NT2/D1 (cell line): ENCODE results near the gene JAM2.

Experiments
- DNase-seq: peaks from one replicate; pipeline ENCODE4 v3.0.0-alpha.2; 2011; ENCODE audit warnings: low read depth, low spot score
- H3K27me3 ChIP-seq: 2 replicates; pipeline ENCODE4 v1.6.0; 2011; ENCODE audit warnings: mild to moderate bottlenecking; ENCODE audit not compliant: insufficient read length, insufficient read depth
- H3K36me3 ChIP-seq: 2 replicates; pipeline ENCODE4 v1.6.1; 2011; ENCODE audit warnings: mild to moderate bottlenecking, low read length, mixed read lengths; ENCODE audit not compliant: insufficient read depth, insufficient read length
- H3K4me1 ChIP-seq: 2 replicates; pipeline ENCODE4 v1.5.1; 2011; ENCODE audit not compliant: insufficient read depth, insufficient read length
- H3K4me3 ChIP-seq: 2 replicates; pipeline ENCODE4 v1.5.1; 2011; ENCODE audit warnings: low read depth; ENCODE audit not compliant: insufficient read length
- H3K9ac ChIP-seq: 2 replicates; pipeline ENCODE4 v1.6.0; 2011; ENCODE audit warnings: low read depth; ENCODE audit not compliant: insufficient read length
- H3K9me3 ChIP-seq: 2 replicates; pipeline ENCODE4 v1.5.1; 2011; ENCODE audit warnings: mild to moderate bottlenecking, low read length; ENCODE audit not compliant: insufficient read depth
- SUZ12 ChIP-seq: IDR thresholded peaks from 2 replicates; pipeline ENCODE4 v1.6.1; 2011; ENCODE audit not compliant: insufficient read length, insufficient read depth; ENCODE audit errors: extremely low read depth
- YY1 ChIP-seq: IDR thresholded peaks from 2 replicates; pipeline ENCODE4 v1.6.1; 2011; ENCODE audit not compliant: insufficient read length, insufficient read depth
- ZNF274 ChIP-seq: IDR thresholded peaks from 2 replicates; pipeline ENCODE4 v1.6.1; 2011; ENCODE audit warnings: mild to moderate bottlenecking, low read depth, low read length

Gene JAM2

GRCh38 chr21:25742900-25743299 is 103.8 kb downstream of the JAM2 start:
- Histone ChIP-seq H3K4me1 (no peaks in the 10 kb centered on the region), H3K9ac (no peak overlapping the region), H3K9me3 (no peaks in the 10 kb centered on the region), H3K27me3 (no peaks in the 10 kb centered on the region), H3K4me3 (no peak overlapping the region), H3K36me3 (peaks cover 31% of the 10 kb centered on the region)
- no peak for TF ChIP-seq ZNF274
- TF ChIP-seq YY1 = no peak
- DNase-seq = no peak

GRCh38 chr21:25744854-25745253 is 105.8 kb downstream of the JAM2 start:
- no peak for DNase-seq
- no peak overlapping the region for H3K4me3 ChIP-seq
- no peaks in the 10 kb centered on the region for H3K27me3 ChIP-seq
- H3K36me3 ChIP-seq = peaks cover 37% of the 10 kb centered on the region
- no peaks in the 10 kb centered on the region for H3K9me3 ChIP-seq
- no peaks in the 10 kb centered on the region for H3K4me1 ChIP-seq
- no peak overlapping the region for H3K9ac ChIP-seq
- TF ChIP-seq YY1 (no peak), SUZ12 (no peak), ZNF274 (no peak)

GRCh38 chr21:25750085-25750484 is 111.0 kb downstream of the JAM2 start:
- Histone ChIP-seq H3K4me1 (no peaks in the 10 kb centered on the region), H3K4me3 (no peak overlapping the region), H3K9ac (no peak overlapping the region), H3K36me3 (peaks cover 60% of the 10 kb centered on the region), H3K27me3 (no peaks in the 10 kb centered on the region), H3K9me3 (no peaks in the 10 kb centered on the region)
- no peak for DNase-seq
- no peak for TF ChIP-seq YY1
- TF ChIP-seq SUZ12 = no peak

DNA sequence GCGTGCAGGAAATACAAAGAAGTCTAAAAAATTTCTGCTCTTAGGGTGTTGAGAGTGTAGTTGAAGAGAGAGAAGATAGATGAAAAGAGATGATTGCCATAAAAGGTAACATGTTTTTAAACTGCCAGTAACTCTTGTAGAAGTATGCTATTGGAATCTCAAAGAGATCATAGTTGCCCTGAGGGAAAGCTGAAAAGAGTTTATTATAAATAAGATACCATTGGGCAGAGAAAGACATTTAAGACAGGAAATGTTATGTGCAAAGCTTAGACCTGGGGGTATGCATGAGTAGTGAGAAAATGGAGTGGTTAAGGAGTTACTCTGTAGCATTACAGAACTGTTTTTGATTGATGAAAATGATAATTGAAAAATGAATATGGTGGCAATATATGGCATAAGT is 113.4 kb downstream of the JAM2 start:
- Histone ChIP-seq H3K9me3 (no peaks in the 10 kb centered on the region), H3K36me3 (peaks cover 58% of the 10 kb centered on the region), H3K4me1 (no peaks in the 10 kb centered on the region), H3K27me3 (no peaks in the 10 kb centered on the region), H3K4me3 (no peak overlapping the region), H3K9ac (no peak overlapping the region)
- DNase-seq = no peak
- TF ChIP-seq YY1 = no peak
- TF ChIP-seq SUZ12 = no peak
- no peak for TF ChIP-seq ZNF274

- TF ChIP-seq YY1 (no peak), ZNF274 (no peak), SUZ12 (no peak)
- Histone ChIP-seq H3K4me3 (no peak overlapping the region), H3K36me3 (peaks cover 71% of the 10 kb centered on the region), H3K9ac (no peak overlapping the region), H3K27me3 (no peaks in the 10 kb centered on the region), H3K4me1 (no peaks in the 10 kb centered on the region), H3K9me3 (no peaks in the 10 kb centered on the region)
- DNase-seq = no peak
These were observed 117.3 kb downstream of the JAM2 start for GRCh38 chr21:25756190-25756932.

DNA sequence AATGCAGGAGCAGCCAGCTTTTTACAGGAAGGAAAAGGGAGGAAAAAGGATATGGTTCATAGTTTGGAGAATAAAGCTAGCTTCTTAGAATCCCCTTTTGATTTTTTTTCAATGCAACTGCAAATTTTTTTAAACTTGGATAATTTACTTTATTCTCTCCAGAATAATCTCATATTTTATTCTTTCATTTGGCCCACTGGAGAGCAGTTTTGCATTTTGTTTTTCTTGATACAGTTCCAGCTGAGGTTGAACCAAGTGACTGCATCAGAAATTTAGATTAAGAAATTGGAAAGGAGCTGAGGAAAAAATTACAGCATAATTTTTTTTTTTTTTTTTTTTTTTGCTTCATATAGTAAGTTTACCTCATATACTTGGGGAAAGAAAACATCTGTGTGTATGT is 118.5 kb downstream of the JAM2 start:
- no peak for TF ChIP-seq YY1
- TF ChIP-seq SUZ12 = no peak
- no peak for TF ChIP-seq ZNF274
- Histone ChIP-seq H3K27me3 (no peaks in the 10 kb centered on the region), H3K9me3 (no peaks in the 10 kb centered on the region), H3K36me3 (peaks cover 72% of the 10 kb centered on the region), H3K4me3 (no peak overlapping the region), H3K4me1 (no peaks in the 10 kb centered on the region), H3K9ac (no peak overlapping the region)
- DNase-seq = no peak

GRCh38 chr21:25759573-25759972 is 120.5 kb downstream of the JAM2 start:
- Histone ChIP-seq H3K9ac (no peak overlapping the region), H3K27me3 (no peaks in the 10 kb centered on the region), H3K4me3 (no peak overlapping the region), H3K9me3 (no peaks in the 10 kb centered on the region), H3K4me1 (no peaks in the 10 kb centered on the region), H3K36me3 (peaks cover 74% of the 10 kb centered on the region)
- no peak for TF ChIP-seq ZNF274
- no peak for TF ChIP-seq SUZ12
- TF ChIP-seq YY1 = no peak
- DNase-seq = no peak

- H3K36me3 ChIP-seq = peaks cover 74% of the 10 kb centered on the region
- no peak for DNase-seq
- no peaks in the 10 kb centered on the region for H3K4me1 ChIP-seq
- H3K4me3 ChIP-seq = no peak overlapping the region
- no peak overlapping the region for H3K9ac ChIP-seq
- H3K9me3 ChIP-seq = no peaks in the 10 kb centered on the region
- TF ChIP-seq YY1 = no peak
- no peaks in the 10 kb centered on the region for H3K27me3 ChIP-seq
These were observed 121.0 kb downstream of the JAM2 start for GRCh38 chr21:25760061-25760460.
